Endothelial cell of umbilical vein (primary cell): ENCODE results near the gene DDOST. TPM values are rescaled to one million over a fixed set of nuclear protein-coding genes. Genes with fewer than 3 reads are reported as not detected.

Source experiments
- Bru-seq: library from RNA; stranded (reverse); fragments of 400-500 nt; gene quantifications from one replicate; lab custom pipeline; 2021; lab: Mats Ljungman, UMichigan
- BruChase-seq, 2 experiments: library from RNA; stranded (reverse); fragments of 400-500 nt; gene quantifications; one replicate each; lab custom pipeline; 2021; lab: Mats Ljungman, UMichigan
- BruUV-seq: library from RNA; stranded (reverse); fragments of 400-500 nt; replicated peaks from 2 replicates; lab custom pipeline; 2021; lab: Mats Ljungman, UMichigan
- CTCF ChIA-PET: fragments of 300-600, 350-600 bp; sonication (Branson Sonifier 250); formaldehyde crosslinking; loops from one replicate; lab custom pipeline; 2021; ENCODE audit warnings: antibody characterized with exemption, inconsistent platforms; lab: Charles Lee
- POLR2A ChIA-PET: fragments of 300-600, 350-600 bp; sonication (Branson Sonifier 250); formaldehyde crosslinking; loops from one replicate; lab custom pipeline; 2021; ENCODE audit warnings: antibody characterized with exemption, inconsistent platforms; lab: Charles Lee
- DNase-seq: peaks from one replicate; pipeline ENCODE4 v3.0.0-alpha.2; 2011; ENCODE audit warnings: low read depth, low spot score
- FAIRE-seq: peaks from 2 replicates; lab custom pipeline; 2011; peaks lifted over from hg19 to GRCh38; lab: Jason Lieb, UNC
- H2AFZ ChIP-seq: 2 replicates; pipeline ENCODE4 v1.6.0; 2012; ENCODE audit warnings: low read depth, low read length, control low read depth, inconsistent platforms
- H3K27ac ChIP-seq: 2 replicates; pipeline ENCODE4 v1.5.1; 2011; ENCODE audit warnings: low read depth, mild to moderate bottlenecking, control low read depth, low read length, moderate library complexity; ENCODE audit not compliant: insufficient read depth
- H3K27me3 ChIP-seq, 2 experiments: 2 replicates each; pipeline versions ENCODE4 v1.6.0 to v1.6.1; 2011; ENCODE audit warnings: low read length in 2 of 2, mixed read lengths in 1 of 2; ENCODE audit not compliant: control insufficient read depth in 2 of 2, insufficient read depth in 2 of 2
- H3K36me3 ChIP-seq, 2 experiments: 2 replicates in 1 of 2; 3 replicates in 1 of 2; pipeline ENCODE4 v1.5.1; 2011; ENCODE audit warnings: low read length in 2 of 2, mild to moderate bottlenecking in 1 of 2, moderate library complexity in 1 of 2; ENCODE audit not compliant: control insufficient read depth in 2 of 2, insufficient read depth in 2 of 2; ENCODE audit errors: extremely low read depth in 1 of 2
- H3K4me1 ChIP-seq: 3 replicates; pipeline ENCODE4 v1.5.1; 2011; ENCODE audit warnings: mild to moderate bottlenecking, low read length; ENCODE audit not compliant: control insufficient read depth, insufficient read depth; ENCODE audit errors: extremely low read depth
- H3K4me2 ChIP-seq: 2 replicates; pipeline ENCODE4 v1.6.1; 2011; ENCODE audit warnings: low read length, control low read depth, mixed read lengths; ENCODE audit not compliant: insufficient read depth
- H3K4me3 ChIP-seq, 3 experiments: fragments of 200-600 bp in 1 of 3; sonication (generic), shearing (Covaris generic) in 1 of 3; replicated peaks in 1 of 3; 2 replicates each; pipeline ENCODE4 v1.5.1; 2011 to 2016; ENCODE audit warnings: control low read depth in 3 of 3, low read length in 3 of 3, mild to moderate bottlenecking in 2 of 3, inconsistent platforms in 1 of 3, low read depth in 1 of 3, moderate library complexity in 1 of 3; ENCODE audit not compliant: insufficient read depth in 1 of 3
- H3K79me2 ChIP-seq: 2 replicates; pipeline ENCODE4 v1.6.0; 2012; ENCODE audit warnings: low read length, inconsistent platforms; ENCODE audit not compliant: control insufficient read depth, insufficient read depth
- H3K9ac ChIP-seq: replicated peaks from 2 replicates; pipeline ENCODE3; 2011; ENCODE audit warnings: low read length, control low read depth; ENCODE audit not compliant: insufficient read depth; ENCODE audit errors: extremely low read depth
- H3K9me1 ChIP-seq: replicated peaks from 3 replicates; pipeline ENCODE4 v1.6.0; 2011; ENCODE audit warnings: mild to moderate bottlenecking, low read length; ENCODE audit not compliant: control insufficient read depth, insufficient read depth; ENCODE audit errors: extremely low read depth
- H3K9me3 ChIP-seq: replicated peaks from 2 replicates; pipeline ENCODE4 v1.5.1; 2012; ENCODE audit warnings: low read length, inconsistent platforms; ENCODE audit not compliant: control insufficient read depth, insufficient read depth
- H4K20me1 ChIP-seq: replicated peaks from 2 replicates; pipeline ENCODE3; 2011; ENCODE audit warnings: mild to moderate bottlenecking, low read length; ENCODE audit not compliant: control insufficient read depth, insufficient read depth; ENCODE audit errors: extremely low read depth
- CTCF ChIP-seq, 2 donors: IDR thresholded peaks; 1 replicate in 1 of 2; 2 replicates in 1 of 2; pipeline ENCODE4 v1.5.1; 2011; ENCODE audit warnings: low read length in 2 of 2, mild to moderate bottlenecking in 2 of 2, moderate library complexity in 2 of 2, control low read depth in 1 of 2, inconsistent platforms in 1 of 2, low read depth in 1 of 2; ENCODE audit not compliant: insufficient read depth in 1 of 2; ENCODE audit errors: extremely low read depth in 1 of 2
- EZH2 ChIP-seq: IDR thresholded peaks from 2 replicates; pipeline ENCODE4 v1.6.1; 2012; ENCODE audit warnings: borderline replicate concordance, low read depth, mild to moderate bottlenecking, moderate library complexity, low read length, inconsistent platforms; ENCODE audit not compliant: severe bottlenecking
- JUN ChIP-seq: IDR thresholded peaks from 2 replicates; pipeline ENCODE4 v1.6.1; 2011; ENCODE audit warnings: borderline replicate concordance, low read depth; ENCODE audit not compliant: insufficient read length, insufficient read depth
- MYC ChIP-seq: IDR thresholded peaks from one replicate; pipeline ENCODE4 v1.6.1; 2011; ENCODE audit warnings: mild to moderate bottlenecking, low read depth, low read length
- POLR2A ChIP-seq: IDR thresholded peaks from 2 replicates; pipeline ENCODE4 v1.6.1; 2012; ENCODE audit warnings: low read depth, mild to moderate bottlenecking, control low read depth, low read length
- POLR2AphosphoS5 ChIP-seq: IDR thresholded peaks from 2 replicates; pipeline ENCODE4 v1.6.1; 2012; ENCODE audit warnings: low read depth, mild to moderate bottlenecking, control low read depth, low read length, moderate library complexity; ENCODE audit not compliant: insufficient read depth
- dilution Hi-C: fragments of 300-500 bp; cut with MboI; formaldehyde crosslinking; loops from one replicate; pipeline ENCODE4 v1.15.0; 2019; ENCODE audit warnings: low sequenced_read_pairs; ENCODE audit not compliant: extremely low pct_ligation_motif_present
- intact Hi-C: fragments of 100-400 bp; cut with micrococcal nuclease; formaldehyde crosslinking; loops from one replicate; pipeline ENCODE4 v1.10.0; 2022
- long read RNA-seq: library from polyadenylated mRNA; stranded (forward); transcript quantifications from one replicate; pipeline ENCODE4 v2.0.0, GENCODE V29; 2021
- polyA minus RNA-seq, 3 experiments: library from RNA; depleted of rRNA, polyadenylated mRNA; stranded (reverse); fragments of >200 nt; gene quantifications; 1 replicate in 1 of 3; 2 replicates in 2 of 3; pipeline ENCODE4 v1.2.3, GENCODE V29; 2011
- polyA plus RNA-seq, 4 experiments: library from polyadenylated mRNA; depleted of rRNA in 3 of 4; stranded (reverse) in 3 of 4; unstranded in 1 of 4; fragments of >200 nt; gene quantifications; 2 replicates each; pipeline versions ENCODE4 v1.2.1 to v1.2.3, GENCODE V29; 2011 to 2012; ENCODE audit warnings: missing spikeins in 1 of 4
- total RNA-seq: library from RNA; stranded (reverse); gene quantifications from 2 replicates; pipeline ENCODE4 v1.2.3, GENCODE V29; 2021

DDOST gene
- total RNA-seq: 293 and 319 TPM in 2 replicates
- polyA plus RNA-seq: 487 and 533 TPM in 2 replicates
- 474 and 499 TPM in 2 replicates for polyA plus RNA-seq (2011; cell fraction: cytosol; rRNA removed)
- polyA plus RNA-seq (2011; cell fraction: nucleus; rRNA removed): 158 and 164 TPM in 2 replicates
- polyA plus RNA-seq (2012): 254 and 276 TPM in 2 replicates
- 459 and 568 TPM in 2 replicates for polyA minus RNA-seq
- 32.2 TPM for polyA minus RNA-seq (2011; cell fraction: cytosol; rRNA and poly(A)+ RNA removed)
- 77.9 and 79.3 TPM in 2 replicates for polyA minus RNA-seq (2011; cell fraction: nucleus; rRNA and poly(A)+ RNA removed)
- percentile 87 among the genes with signal in this experiment for Bru-seq, nascent RNA
- BruChase-seq, experiment 1, labeled RNA remaining after a 6-hour chase: percentile 95 among the genes with signal in this experiment
- BruChase-seq, experiment 2, labeled RNA remaining after a 2-hour chase: percentile 90 among the genes with signal in this experiment
- long read RNA-seq, transcript DDOST-202 (11 exons, 2,126 nt): major isoform, 1,347 of 1,435 reads
- long read RNA-seq, partial matches to known transcripts: 26 of 1,435 reads
- long read RNA-seq, other reads (novel, unspliced or antisense): 60 of 1,435 reads

GRCh38 chr1:20661207-20662109 is at the start of gene DDOST:
DDOST (minus strand) TSS chr1:20661369; CDS start chr1:20661350, 19 bp downstream.
- Histone ChIP-seq H3K4me3 (peak within 1 kb of the TSS; percentile 64 to 93 (median 88)), H3K27me3 (no peaks in the 10 kb centered on the region), H2AFZ (peak within 1 kb of the TSS; percentile 94), H3K4me1 (peaks cover 22% of the 10 kb centered on the region), H3K9ac (peak within 1 kb of the TSS; percentile 83), H3K9me3 (no peaks in the 10 kb centered on the region), H4K20me1 (no peaks in the 10 kb centered on the region), H3K9me1 (no peaks in the 10 kb centered on the region), H3K27ac (peak within 1 kb of the TSS; percentile 64), H3K4me2 (peak within 1 kb of the TSS; percentile 97), H3K79me2 (peaks cover 40% of the 10 kb centered on the region), H3K36me3 (peaks cover 2 to 12% of the 10 kb centered on the region in 2 experiments)
- intact Hi-C loops: no loop called here
- POLR2A ChIA-PET: interaction anchor here (0.7 to 1.0 kb wide), 2 partner anchors 12 to 15 kb away, joined by 3 read pairs; no protein-coding TSS in a partner anchor
- TSS peak; percentile 90 for BruUV-seq
- CTCF ChIA-PET: interaction anchor here (1.1 to 2.1 kb wide), 4 partner anchors 11 to 86 kb away, joined by 5 to 9 read pairs (median 6); no protein-coding TSS in a partner anchor
- TF ChIP-seq JUN (no peak), CTCF (IDR thresholded peaks at IDR 0.05; ENCODE audit: extremely low read depth in 1 of 2, insufficient read depth in 1 of 2, low read depth in 1 of 2, low read length in 2 of 2) (peak; percentile 42 to 64), POLR2A (peak; percentile 92), EZH2 (no peak), MYC (peak; percentile 8), POLR2AphosphoS5 (peak; percentile 81)
- FAIRE-seq: peak; percentile 97
- peak; percentile 98 for DNase-seq
- dilution Hi-C loops: no loop called here
